OCI-LY7 (cell line): ENCODE measurements around the gene HHIP. TPM values are rescaled to one million over a fixed set of nuclear protein-coding genes. Genes with fewer than 3 reads are reported as not detected.

Source experiments
- Bru-seq: library from RNA; stranded (reverse); fragments of 400-500 nt; gene quantifications from one replicate; lab custom pipeline; 2021; lab: Mats Ljungman, UMichigan
- BruChase-seq, 2 experiments: library from RNA; stranded (reverse); fragments of 400-500 nt; gene quantifications; one replicate each; lab custom pipeline; 2021; lab: Mats Ljungman, UMichigan
- BruUV-seq: library from RNA; stranded (reverse); fragments of 400-500 nt; replicated peaks from 2 replicates; lab custom pipeline; 2021; lab: Mats Ljungman, UMichigan
- CTCF ChIA-PET: fragments of 300-600 bp; sonication (Branson Sonifier 250); formaldehyde crosslinking; loops from one replicate; lab custom pipeline; 2022; ENCODE audit warnings: antibody characterized with exemption; ENCODE audit not compliant: unreplicated experiment; lab: Charles Lee
- POLR2A ChIA-PET: fragments of 300-600 bp; sonication (Branson Sonifier 250); formaldehyde crosslinking; loops from one replicate; lab custom pipeline; 2022; ENCODE audit warnings: antibody characterized with exemption; lab: Charles Lee
- DNase-seq: peaks from one replicate; pipeline ENCODE4 v3.0.0-alpha.2; 2015; ENCODE audit warnings: low spot score
- H2AFZ ChIP-seq: fragments of 200-600 bp; sonication (generic), shearing (Covaris generic); 2 replicates; pipeline ENCODE4 v1.6.1; 2014; ENCODE audit warnings: mild to moderate bottlenecking, antibody characterized with exemption, low read length, moderate library complexity
- H3K27ac ChIP-seq: fragments of 200-600 bp; sonication (generic); 2 replicates; pipeline ENCODE4 v1.5.1; 2014; ENCODE audit warnings: mixed run types, low read depth, mild to moderate bottlenecking, moderate library complexity, low read length, inconsistent platforms; ENCODE audit not compliant: poor library complexity, severe bottlenecking
- H3K36me3 ChIP-seq: fragments of 200-600 bp; sonication (generic); 2 replicates; pipeline ENCODE4 v1.6.1; 2014; ENCODE audit warnings: mild to moderate bottlenecking, antibody characterized with exemption, low read length, moderate library complexity, mixed read lengths; ENCODE audit not compliant: insufficient read depth
- H3K4me1 ChIP-seq: fragments of 200-600 bp; sonication (generic); 2 replicates; pipeline ENCODE4 v1.5.1; 2014; ENCODE audit warnings: mild to moderate bottlenecking, low read length; ENCODE audit not compliant: insufficient read depth, poor library complexity, severe bottlenecking
- H3K4me2 ChIP-seq: fragments of 200-600 bp; sonication (generic); 2 replicates; pipeline ENCODE4 v1.6.1; 2014; ENCODE audit warnings: mild to moderate bottlenecking, low read length
- H3K4me3 ChIP-seq: fragments of 200-600 bp; sonication (generic); 2 replicates; pipeline ENCODE4 v1.5.1; 2014; ENCODE audit warnings: mild to moderate bottlenecking, low read depth, low read length; ENCODE audit not compliant: poor library complexity, severe bottlenecking
- H3K79me2 ChIP-seq: fragments of 200-600 bp; sonication (generic); 2 replicates; pipeline ENCODE4 v1.6.1; 2016; ENCODE audit warnings: low read depth, mild to moderate bottlenecking, low read length, moderate library complexity, mixed read lengths; ENCODE audit not compliant: insufficient read depth
- H3K9me2 ChIP-seq: fragments of 200-600 bp; sonication (generic); 2 replicates; pipeline ENCODE4 v1.6.1; 2016; ENCODE audit warnings: mild to moderate bottlenecking, low read length, mixed read lengths; ENCODE audit not compliant: insufficient read depth
- H3K9me3 ChIP-seq: fragments of 200-600 bp; sonication (generic); 2 replicates; pipeline ENCODE4 v1.6.1; 2014; ENCODE audit warnings: mild to moderate bottlenecking, mixed run types, low read length, mixed read lengths
- H4K20me1 ChIP-seq: fragments of 200-600 bp; sonication (generic); 2 replicates; pipeline ENCODE4 v1.6.1; 2014; ENCODE audit warnings: mild to moderate bottlenecking, antibody characterized with exemption, low read length, moderate library complexity, mixed read lengths; ENCODE audit not compliant: insufficient read depth
- CTCF ChIP-seq: fragments of 200-600 bp; sonication (generic); conservative IDR thresholded peaks from 2 replicates; pipeline ENCODE4 v1.5.1; 2014; ENCODE audit warnings: mild to moderate bottlenecking, antibody characterized with exemption, low read length, moderate library complexity, mixed read lengths
- EZH2phosphoT487 ChIP-seq: fragments of 200-600 bp; sonication (generic); IDR thresholded peaks from 2 replicates; pipeline ENCODE4 v1.6.1; 2018; ENCODE audit warnings: low read depth, borderline replicate concordance, mild to moderate bottlenecking, mixed run types, antibody characterized with exemption, low read length, moderate library complexity, mixed read lengths
- intact Hi-C: fragments of 100-400 bp; cut with micrococcal nuclease; formaldehyde crosslinking; loops from one replicate; pipeline ENCODE4 v1.10.0; 2022; ENCODE audit not compliant: unreplicated experiment
- long read RNA-seq: library from polyadenylated mRNA; stranded (forward); transcript quantifications from one replicate; pipeline ENCODE4 v2.0.0, GENCODE V29; 2022
- total RNA-seq, 2 experiments: library from RNA; depleted of rRNA in 1 of 2; stranded (reverse); fragments of >200 nt in 1 of 2; shearing (Covaris generic) in 1 of 2; gene quantifications; 2 replicates each; pipeline ENCODE4 v1.2.3, GENCODE V29; 2014 to 2022

Gene HHIP
- not detected in 2 replicates for total RNA-seq (2014; rRNA removed; shearing (Covaris generic))
- not detected in 2 replicates for total RNA-seq (2022)
- not detected for Bru-seq, nascent RNA
- BruChase-seq, experiment 1, labeled RNA remaining after a 6-hour chase = not detected
- BruChase-seq, experiment 2, labeled RNA remaining after a 2-hour chase = percentile 2 among the genes with signal in this experiment
- long read RNA-seq = 0 reads

- Histone ChIP-seq H4K20me1 (no peaks in the 10 kb centered on the region), H3K27ac (no peak within 1 kb of the TSS), H3K36me3 (no peaks in the 10 kb centered on the region), H3K9me3 (no peaks in the 10 kb centered on the region), H3K79me2 (no peaks in the 10 kb centered on the region), H3K4me3 (no peak within 1 kb of the TSS), H3K4me1 (no peaks in the 10 kb centered on the region), H3K9me2 (no peaks in the 10 kb centered on the region), H3K4me2 (no peak within 1 kb of the TSS), H2AFZ (no peak within 1 kb of the TSS; the same call in 1 of the 2 replicates)
- intact Hi-C loops = no loop called here
- TF ChIP-seq EZH2phosphoT487 (no peak), CTCF (no peak)
- ChIA-PET CTCF (no interaction called here), POLR2A (no interaction called here)
- no peak for DNase-seq
- BruUV-seq = no TSS peak
These were observed at the start of gene HHIP for GRCh38 chr4:144645631-144646522. TSS of gene HHIP (plus strand) at chr4:144646156. CDS start at chr4:144646676, 520 bp downstream.

GRCh38 chr4:144597171-144597570, 48.8 kb upstream of the HHIP start:
- intact Hi-C loops = no loop called here

More at GRCh38 chr4:144597171-144597570, 48.8 kb upstream of the HHIP start:
- no peak overlapping the region for H3K4me2 ChIP-seq
- no peaks in the 10 kb centered on the region for H3K9me2 ChIP-seq
- no peak for DNase-seq
- H3K4me3 ChIP-seq = no peak overlapping the region
- BruUV-seq = no TSS peak
- ChIA-PET POLR2A (no interaction called here), CTCF (no interaction called here)
- H4K20me1 ChIP-seq = no peaks in the 10 kb centered on the region
- H3K27ac ChIP-seq = no peak overlapping the region
- no peaks in the 10 kb centered on the region for H3K4me1 ChIP-seq
- TF ChIP-seq EZH2phosphoT487 (no peak), CTCF (no peak)
- no peak overlapping the region for H2AFZ ChIP-seq
- H3K9me3 ChIP-seq = no peaks in the 10 kb centered on the region
- no peaks in the 10 kb centered on the region for H3K36me3 ChIP-seq
- no peaks in the 10 kb centered on the region for H3K79me2 ChIP-seq
